SK-N-SH treated with all-trans-retinoic acid at 6 μM for 48 hours (cell line): ENCODE measurements around the gene PID1.

Source experiments
- ARNTL ChIP-seq: fragments of 450-650 bp; formaldehyde crosslinking; IDR thresholded peaks from 2 replicates; pipeline ENCODE4 v1.5.0; 2020; ENCODE audit warnings: low read depth, mild to moderate bottlenecking, moderate library complexity, borderline replicate concordance
- RARB ChIP-seq: fragments of 250-450 bp; sonication (Bioruptor Pico); IDR thresholded peaks from 2 replicates; pipeline ENCODE4 v1.8.0; 2021; ENCODE audit warnings: mild to moderate bottlenecking, moderate library complexity
- ZFP30 ChIP-seq: fragments of 450-650 bp; formaldehyde crosslinking; IDR thresholded peaks from 2 replicates; pipeline ENCODE4 v1.5.0; 2022; ENCODE audit warnings: mild to moderate bottlenecking, moderate library complexity
- TF ChIP-seq, protein P1 (sequence below): fragments of 250-450 bp; sonication (Bioruptor Pico); IDR thresholded peaks from 2 replicates; pipeline ENCODE4 v1.5.1; 2020; ENCODE audit warnings: low read depth, mild to moderate bottlenecking, moderate library complexity
- TF ChIP-seq, protein P2 (sequence below): fragments of 250-450 bp; sonication (Bioruptor Pico); IDR thresholded peaks from 2 replicates; pipeline ENCODE4 v1.8.0; 2020; ENCODE audit warnings: mild to moderate bottlenecking, moderate library complexity, borderline replicate concordance

DNA sequence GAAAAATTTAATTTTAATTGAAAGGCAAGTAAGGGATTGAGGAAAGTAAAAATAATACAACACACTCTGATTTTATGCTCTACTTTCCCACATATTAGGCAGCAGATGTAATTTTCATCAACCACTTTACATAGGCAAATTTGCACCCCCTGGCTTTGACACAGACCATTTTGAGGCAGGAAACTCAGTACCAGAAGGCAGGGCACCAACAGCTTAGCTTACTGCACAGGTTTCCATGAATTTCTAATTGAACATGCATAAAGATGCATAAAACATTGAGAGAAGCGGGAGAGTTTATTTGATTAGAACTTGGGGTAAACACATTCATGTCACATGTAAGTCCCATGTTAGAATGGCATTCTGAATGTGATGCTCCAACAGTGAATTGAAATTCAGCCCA, 171.9 kb downstream of the PID1 start:
- TF ChIP-seq ARNTL (CRISPR knock-in tag) (no peak), ZFP30 (CRISPR knock-in tag) (no peak), RARB (CRISPR knock-in tag) (no peak)
- TF ChIP-seq, protein P1, sequence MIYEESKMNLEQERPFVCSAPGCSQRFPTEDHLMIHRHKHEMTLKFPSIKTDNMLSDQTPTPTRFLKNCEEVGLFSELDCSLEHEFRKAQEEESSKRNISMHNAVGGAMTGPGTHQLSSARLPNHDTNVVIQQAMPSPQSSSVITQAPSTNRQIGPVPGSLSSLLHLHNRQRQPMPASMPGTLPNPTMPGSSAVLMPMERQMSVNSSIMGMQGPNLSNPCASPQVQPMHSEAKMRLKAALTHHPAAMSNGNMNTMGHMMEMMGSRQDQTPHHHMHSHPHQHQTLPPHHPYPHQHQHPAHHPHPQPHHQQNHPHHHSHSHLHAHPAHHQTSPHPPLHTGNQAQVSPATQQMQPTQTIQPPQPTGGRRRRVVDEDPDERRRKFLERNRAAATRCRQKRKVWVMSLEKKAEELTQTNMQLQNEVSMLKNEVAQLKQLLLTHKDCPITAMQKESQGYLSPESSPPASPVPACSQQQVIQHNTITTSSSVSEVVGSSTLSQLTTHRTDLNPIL (CRISPR knock-in tag), result no peak
- TF ChIP-seq, protein P2, sequence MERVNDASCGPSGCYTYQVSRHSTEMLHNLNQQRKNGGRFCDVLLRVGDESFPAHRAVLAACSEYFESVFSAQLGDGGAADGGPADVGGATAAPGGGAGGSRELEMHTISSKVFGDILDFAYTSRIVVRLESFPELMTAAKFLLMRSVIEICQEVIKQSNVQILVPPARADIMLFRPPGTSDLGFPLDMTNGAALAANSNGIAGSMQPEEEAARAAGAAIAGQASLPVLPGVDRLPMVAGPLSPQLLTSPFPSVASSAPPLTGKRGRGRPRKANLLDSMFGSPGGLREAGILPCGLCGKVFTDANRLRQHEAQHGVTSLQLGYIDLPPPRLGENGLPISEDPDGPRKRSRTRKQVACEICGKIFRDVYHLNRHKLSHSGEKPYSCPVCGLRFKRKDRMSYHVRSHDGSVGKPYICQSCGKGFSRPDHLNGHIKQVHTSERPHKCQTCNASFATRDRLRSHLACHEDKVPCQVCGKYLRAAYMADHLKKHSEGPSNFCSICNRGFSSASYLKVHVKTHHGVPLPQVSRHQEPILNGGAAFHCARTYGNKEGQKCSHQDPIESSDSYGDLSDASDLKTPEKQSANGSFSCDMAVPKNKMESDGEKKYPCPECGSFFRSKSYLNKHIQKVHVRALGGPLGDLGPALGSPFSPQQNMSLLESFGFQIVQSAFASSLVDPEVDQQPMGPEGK (CRISPR knock-in tag), result no peak
